Peyer's patch (tissue), 4 donors: ENCODE results near the gene PTOV1.

Experiments
- CTCF ChIP-seq, 6 experiments: fragments of 450-650 bp in 4 of 6; fragments of 200-600 bp in 2 of 6; sonication (generic) in 1 of 6; IDR thresholded peaks; one replicate each; pipeline ENCODE4 v1.5.1; 2017 to 2019; ENCODE audit warnings: antibody characterized with exemption in 6 of 6, mild to moderate bottlenecking in 3 of 6, moderate library complexity in 1 of 6
- POLR2A ChIP-seq, 2 donors: fragments of 450-650 bp; IDR thresholded peaks; one replicate each; pipeline ENCODE4 v1.5.1; 2017; ENCODE audit warnings: antibody characterized with exemption in 2 of 2, mild to moderate bottlenecking in 2 of 2, moderate library complexity in 2 of 2

- no peak for TF ChIP-seq CTCF (IDR thresholded peaks at IDR 0.05)
- no peak for TF ChIP-seq POLR2A (IDR thresholded peaks at IDR 0.05)
These were observed 2.0 kb upstream of the PTOV1 start for GRCh38 chr19:49848938-49849337.
